MM.1S (cell line): ENCODE measurements around the gene PLCB1.

Source experiments
- DNase-seq: peaks from one replicate; pipeline ENCODE4 v3.0.0-alpha.2; 2015
- H2AFZ ChIP-seq: fragments of 300-600 bp; sonication (generic); 2 replicates; pipeline ENCODE4 v1.6.0; 2016; ENCODE audit warnings: antibody characterized with exemption, low read length
- H3F3A ChIP-seq: fragments of 300-600 bp; sonication (generic); 2 replicates; pipeline ENCODE4 v1.6.1; 2016; ENCODE audit warnings: mild to moderate bottlenecking, antibody characterized with exemption, low read length, moderate library complexity, mixed read lengths; ENCODE audit not compliant: insufficient read depth
- H3K27ac ChIP-seq: fragments of 300-600 bp; sonication (generic); 2 replicates; pipeline ENCODE4 v1.5.1; 2016; ENCODE audit warnings: mild to moderate bottlenecking, low read length
- H3K27me3 ChIP-seq: fragments of 300-600 bp; sonication (generic); replicated peaks from 2 replicates; pipeline ENCODE4 v1.6.0; 2016; ENCODE audit warnings: low read length; ENCODE audit not compliant: insufficient read depth
- H3K36me3 ChIP-seq: fragments of 300-600 bp; sonication (generic); replicated peaks from 2 replicates; pipeline ENCODE4 v1.6.1; 2016; ENCODE audit warnings: mild to moderate bottlenecking, low read length, mixed read lengths; ENCODE audit not compliant: insufficient read depth
- H3K4me1 ChIP-seq: fragments of 300-600 bp; sonication (generic); 2 replicates; pipeline ENCODE4 v1.6.1; 2016; ENCODE audit warnings: low read length, mixed read lengths
- H3K4me2 ChIP-seq: fragments of 300-600 bp; sonication (generic); 2 replicates; pipeline ENCODE4 v1.6.0; 2016; ENCODE audit warnings: low read depth, low read length
- H3K4me3 ChIP-seq: fragments of 300-600 bp; sonication (generic); 2 replicates; pipeline ENCODE4 v1.5.1; 2016; ENCODE audit warnings: low read length, mixed read lengths
- H3K79me2 ChIP-seq: fragments of 300-600 bp; sonication (generic); 2 replicates; pipeline ENCODE4 v1.6.1; 2016; ENCODE audit warnings: mixed run types, low read length, mixed read lengths
- H3K9ac ChIP-seq: fragments of 300-600 bp; sonication (generic); 2 replicates; pipeline ENCODE4 v1.6.1; 2016; ENCODE audit warnings: low read length, mixed read lengths
- H3K9me2 ChIP-seq: fragments of 300-600 bp; sonication (generic); replicated peaks from 2 replicates; pipeline ENCODE4 v1.6.1; 2016; ENCODE audit warnings: mild to moderate bottlenecking, low read length, mixed read lengths; ENCODE audit not compliant: insufficient read depth
- H3K9me3 ChIP-seq: fragments of 300-600 bp; sonication (generic); replicated peaks from 2 replicates; pipeline ENCODE4 v1.6.1; 2016; ENCODE audit warnings: mild to moderate bottlenecking, low read length, mixed read lengths; ENCODE audit not compliant: insufficient read depth
- H4K20me1 ChIP-seq: fragments of 300-600 bp; sonication (generic); 2 replicates; pipeline ENCODE4 v1.6.1; 2016; ENCODE audit warnings: mild to moderate bottlenecking, low read length, moderate library complexity, mixed read lengths; ENCODE audit not compliant: insufficient read depth
- CTCF ChIP-seq: fragments of 300-600 bp; sonication (generic); IDR thresholded peaks from 2 replicates; pipeline ENCODE4 v1.5.1; 2016; ENCODE audit warnings: antibody characterized with exemption, low read length, mixed read lengths
- EZH2 ChIP-seq: fragments of 300-600 bp; sonication (generic); optimal IDR thresholded peaks from 2 replicates; pipeline ENCODE3; 2017; ENCODE audit warnings: low read depth, mild to moderate bottlenecking, antibody characterized with exemption, low read length, mixed read lengths
- EZH2phosphoT487 ChIP-seq: fragments of 300-600 bp; sonication (generic); IDR thresholded peaks from 2 replicates; pipeline ENCODE4 v1.6.1; 2018; ENCODE audit warnings: antibody characterized with exemption, low read length

The PLCB1 gene

DNA sequence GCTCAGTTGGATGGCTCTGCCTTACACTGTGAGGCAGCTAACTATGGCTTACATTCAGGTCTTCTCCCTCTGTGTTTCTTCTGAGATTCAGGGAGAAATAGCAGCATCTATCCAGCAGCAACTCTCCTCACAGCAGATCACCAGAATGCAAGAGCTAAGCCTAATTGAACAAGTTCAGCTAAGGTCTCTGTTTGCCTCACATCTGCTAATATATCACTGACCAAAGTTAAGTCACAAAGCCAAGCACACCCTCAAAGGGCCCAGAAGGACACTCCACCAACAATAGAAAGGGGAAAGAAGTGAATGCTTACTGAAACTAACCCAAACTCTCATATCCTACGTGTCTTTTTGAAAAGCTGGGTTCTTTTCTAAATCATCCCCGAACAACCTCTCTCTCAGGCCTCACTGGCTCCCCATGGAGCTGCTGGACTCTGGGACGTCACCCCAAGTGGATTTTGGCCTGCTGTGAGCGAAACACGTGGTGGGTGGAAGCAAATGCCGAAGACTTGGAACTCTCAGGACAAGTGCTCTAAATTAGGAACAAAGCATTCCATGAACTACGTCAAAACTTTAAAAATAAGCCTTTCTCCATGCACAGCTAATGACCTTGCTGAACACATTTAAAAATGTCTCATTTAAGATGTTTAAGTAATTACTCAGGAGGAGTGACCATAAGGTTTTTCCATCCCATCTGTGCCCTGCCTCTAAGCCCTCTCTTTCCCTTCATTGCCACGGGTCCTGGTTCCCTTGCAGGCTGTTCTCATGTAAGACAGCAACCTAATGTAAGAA is 769.4 kb downstream of the PLCB1 start:
- Histone ChIP-seq H3K27me3 (no peaks in the 10 kb centered on the region), H3K9ac (no peak overlapping the region), H2AFZ (no peak overlapping the region), H4K20me1 (no peaks in the 10 kb centered on the region), H3K79me2 (no peaks in the 10 kb centered on the region), H3K4me3 (no peak overlapping the region), H3K4me2 (no peak overlapping the region), H3K9me3 (no peaks in the 10 kb centered on the region), H3K36me3 (no peaks in the 10 kb centered on the region), H3F3A (no peaks in the 10 kb centered on the region), H3K9me2 (no peaks in the 10 kb centered on the region), H3K27ac (no peak overlapping the region), H3K4me1 (no peaks in the 10 kb centered on the region)
- TF ChIP-seq EZH2 (no peak), CTCF (no peak), EZH2phosphoT487 (no peak)
- DNase-seq = no peak

DNA sequence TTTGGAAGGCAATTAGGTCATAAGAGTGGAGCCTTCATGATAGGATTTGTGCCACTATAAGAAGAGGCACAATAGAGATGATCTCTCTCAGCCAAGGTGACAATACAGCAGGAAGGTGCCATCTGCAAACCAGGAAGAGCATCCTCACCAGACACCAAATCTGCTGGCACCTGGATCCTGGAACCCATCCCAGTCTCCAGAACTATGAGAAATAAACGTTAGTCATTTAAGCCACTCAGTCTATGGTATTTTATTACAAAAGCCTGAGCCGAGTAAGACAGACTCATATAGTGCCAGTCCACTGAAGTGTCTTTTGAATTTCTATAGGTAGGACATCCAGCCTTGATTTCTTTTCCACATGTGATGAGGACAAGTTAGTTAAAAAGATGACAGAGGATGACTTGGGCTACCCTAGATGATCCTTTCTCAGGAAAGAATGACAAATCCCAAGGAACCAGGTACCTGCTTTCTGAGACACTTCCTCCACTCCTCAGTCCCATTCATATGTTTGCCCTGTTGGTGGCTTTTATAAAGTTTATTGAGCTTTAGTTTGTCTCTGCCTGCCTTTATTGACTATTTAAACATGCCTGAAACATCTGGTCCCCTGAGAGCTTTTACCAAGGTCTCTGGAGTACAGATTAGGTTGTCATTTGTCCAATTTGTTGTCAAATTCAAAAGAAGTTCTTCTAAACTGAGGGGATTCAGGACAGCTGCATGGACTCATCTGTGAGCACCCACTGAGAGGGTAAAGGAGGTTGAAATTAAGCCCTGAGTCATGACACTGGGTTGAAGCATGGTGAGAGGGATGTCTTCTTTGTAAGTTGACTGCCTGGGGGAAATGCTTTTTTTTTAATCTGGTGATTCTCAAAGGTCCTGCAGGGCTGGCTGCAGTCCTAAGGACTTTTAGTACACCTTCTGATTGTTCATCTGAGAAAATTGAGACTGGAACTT is 771.9 kb downstream of the PLCB1 start:
- Histone ChIP-seq H3K27me3 (no peaks in the 10 kb centered on the region), H3K9me3 (no peaks in the 10 kb centered on the region), H3K27ac (no peak overlapping the region), H3K4me2 (no peak overlapping the region), H3K9me2 (no peaks in the 10 kb centered on the region), H3K9ac (no peak overlapping the region), H3K4me3 (no peak overlapping the region), H3K79me2 (no peaks in the 10 kb centered on the region), H2AFZ (no peak overlapping the region), H3K36me3 (no peaks in the 10 kb centered on the region), H4K20me1 (no peaks in the 10 kb centered on the region), H3F3A (no peaks in the 10 kb centered on the region), H3K4me1 (no peaks in the 10 kb centered on the region)
- TF ChIP-seq EZH2 (no peak), CTCF (no peak), EZH2phosphoT487 (no peak)
- no peak for DNase-seq

DNA sequence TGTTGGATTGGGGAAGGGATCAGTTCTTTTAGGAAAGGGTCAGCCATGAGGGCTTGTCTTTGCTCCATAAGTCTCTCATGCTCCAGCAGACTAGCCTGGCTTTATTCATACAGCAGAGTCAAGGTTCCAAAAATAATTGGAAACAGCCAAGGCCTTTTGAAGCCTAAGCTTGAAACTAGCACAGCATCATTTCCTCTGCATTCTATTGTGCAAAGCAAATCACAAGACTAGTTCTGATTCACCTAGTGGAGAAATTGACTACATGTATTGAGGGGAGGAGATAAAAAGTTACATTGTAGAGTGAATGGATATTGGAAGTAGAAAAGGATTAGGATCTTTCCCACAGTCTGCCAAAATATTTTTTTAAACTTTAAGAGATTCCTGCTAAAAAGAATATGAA is 777.5 kb downstream of the PLCB1 start:
- Histone ChIP-seq H3K79me2 (no peaks in the 10 kb centered on the region), H3K9me3 (no peaks in the 10 kb centered on the region), H3K27ac (no peak overlapping the region), H3K9ac (no peak overlapping the region), H3K27me3 (no peaks in the 10 kb centered on the region), H3K9me2 (no peaks in the 10 kb centered on the region), H3K4me1 (no peaks in the 10 kb centered on the region), H4K20me1 (no peaks in the 10 kb centered on the region), H3K36me3 (no peaks in the 10 kb centered on the region), H3K4me3 (no peak overlapping the region), H3F3A (no peaks in the 10 kb centered on the region), H2AFZ (no peak overlapping the region), H3K4me2 (no peak overlapping the region)
- TF ChIP-seq EZH2 (no peak), CTCF (no peak), EZH2phosphoT487 (no peak)
- DNase-seq = no peak
